ENCODE results near the gene NT5C3A. TPM values are rescaled to one million over a fixed set of nuclear protein-coding genes. Genes with fewer than 3 reads are reported as not detected.
"Not testable (repeated sequence)": the region's sequence is repeated elsewhere in the genome, so short reads cannot be mapped to it uniquely, and the experiment has no call there.

The NT5C3A gene
- total RNA-seq, 1 donor, result 25.0 TPM

DNA sequence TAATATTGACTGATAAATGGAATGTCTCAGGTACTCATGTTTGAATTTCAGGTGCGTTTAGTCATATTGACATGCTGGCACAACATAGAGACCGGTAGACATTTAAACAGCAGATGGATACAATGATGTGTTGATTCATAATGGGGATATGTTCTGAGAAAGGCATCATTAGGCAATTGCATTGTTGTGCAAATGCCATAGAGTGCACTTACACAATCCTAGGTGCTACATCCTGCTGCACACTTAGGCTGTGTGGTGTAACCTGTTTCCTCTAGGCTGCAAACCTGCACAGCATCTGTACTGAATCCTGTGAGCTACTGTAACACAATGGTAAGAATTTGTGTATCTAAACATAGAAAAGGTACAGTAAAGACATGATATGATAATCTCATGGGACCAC lies 85.4 kb downstream of the NT5C3A start:
- not testable (repeated sequence) for DNase-seq (ENCODE audit: insufficient read length, low spot score, missing footprints); H2AFZ ChIP-seq (ENCODE audit: low read length); H4K20me1 ChIP-seq (ENCODE audit: insufficient read depth, low read length); H3K9me3 ChIP-seq (ENCODE audit: low read depth, low read length); H3K4me2 ChIP-seq (ENCODE audit: insufficient read depth, low read length); H3K4me1 ChIP-seq (ENCODE audit: insufficient read depth, low read length); H3K36me3 ChIP-seq (ENCODE audit: insufficient read depth, low read length); H3K27ac ChIP-seq (ENCODE audit: low read depth, low read length); H3K4me3 ChIP-seq (ENCODE audit: insufficient read depth, low read length); H3K79me2 ChIP-seq (ENCODE audit: insufficient read depth, low read length); H3K27me3 ChIP-seq (ENCODE audit: insufficient read depth, low read length)

DNA sequence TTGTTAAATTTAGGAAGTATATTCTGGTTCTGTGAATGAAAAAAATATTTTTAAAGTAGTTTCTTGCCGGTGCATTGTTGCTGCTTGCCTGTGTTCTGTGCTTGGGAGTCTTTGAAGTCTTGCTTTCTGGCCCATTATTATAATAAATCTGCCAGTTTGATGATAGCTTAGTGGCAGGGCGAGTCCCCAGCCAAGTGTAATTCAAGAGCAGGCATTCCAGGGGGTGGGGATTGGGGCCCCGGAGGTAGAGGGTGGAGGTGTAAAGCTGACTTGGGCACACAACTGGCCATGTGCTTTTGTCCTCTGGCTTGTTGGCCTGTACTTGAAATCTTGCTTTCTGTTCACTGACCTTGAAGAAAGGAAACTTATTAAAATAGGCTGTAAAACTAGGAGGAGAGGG lies 90.6 kb downstream of the NT5C3A start:
- not testable (repeated sequence) for H3K4me1 ChIP-seq (ENCODE audit: insufficient read depth, low read length); H3K9me3 ChIP-seq (ENCODE audit: low read depth, low read length); H3K27me3 ChIP-seq (ENCODE audit: insufficient read depth, low read length); H3K79me2 ChIP-seq (ENCODE audit: insufficient read depth, low read length); H3K4me2 ChIP-seq (ENCODE audit: insufficient read depth, low read length); H3K4me3 ChIP-seq (ENCODE audit: insufficient read depth, low read length); H3K27ac ChIP-seq (ENCODE audit: low read depth, low read length); H2AFZ ChIP-seq (ENCODE audit: low read length); H4K20me1 ChIP-seq (ENCODE audit: insufficient read depth, low read length); H3K36me3 ChIP-seq (ENCODE audit: insufficient read depth, low read length); DNase-seq (ENCODE audit: insufficient read length, low spot score, missing footprints)

DNA sequence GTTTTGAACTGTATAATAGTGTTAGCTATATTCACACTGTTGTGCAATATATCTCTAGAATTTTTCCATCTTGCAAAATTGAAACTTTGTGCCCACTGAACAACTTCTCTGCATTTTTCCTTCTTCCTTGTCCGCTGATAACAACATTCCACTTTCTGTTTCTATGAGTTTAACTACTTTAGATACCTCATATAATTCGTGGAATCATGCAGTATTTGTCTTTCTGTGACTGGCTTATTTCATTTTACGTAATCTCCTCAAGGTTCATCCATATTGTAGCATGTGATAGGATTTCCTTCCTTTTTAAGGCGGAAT lies 95.4 kb downstream of the NT5C3A start:
- not testable (repeated sequence) for H3K36me3 ChIP-seq (ENCODE audit: insufficient read depth, low read length); H3K9me3 ChIP-seq (ENCODE audit: low read depth, low read length); H3K27ac ChIP-seq (ENCODE audit: low read depth, low read length); H3K79me2 ChIP-seq (ENCODE audit: insufficient read depth, low read length); H3K4me3 ChIP-seq (ENCODE audit: insufficient read depth, low read length); H4K20me1 ChIP-seq (ENCODE audit: insufficient read depth, low read length); H3K27me3 ChIP-seq (ENCODE audit: insufficient read depth, low read length); H3K4me2 ChIP-seq (ENCODE audit: insufficient read depth, low read length); DNase-seq (ENCODE audit: insufficient read length, low spot score, missing footprints); H2AFZ ChIP-seq (ENCODE audit: low read length); H3K4me1 ChIP-seq (ENCODE audit: insufficient read depth, low read length)

DNA sequence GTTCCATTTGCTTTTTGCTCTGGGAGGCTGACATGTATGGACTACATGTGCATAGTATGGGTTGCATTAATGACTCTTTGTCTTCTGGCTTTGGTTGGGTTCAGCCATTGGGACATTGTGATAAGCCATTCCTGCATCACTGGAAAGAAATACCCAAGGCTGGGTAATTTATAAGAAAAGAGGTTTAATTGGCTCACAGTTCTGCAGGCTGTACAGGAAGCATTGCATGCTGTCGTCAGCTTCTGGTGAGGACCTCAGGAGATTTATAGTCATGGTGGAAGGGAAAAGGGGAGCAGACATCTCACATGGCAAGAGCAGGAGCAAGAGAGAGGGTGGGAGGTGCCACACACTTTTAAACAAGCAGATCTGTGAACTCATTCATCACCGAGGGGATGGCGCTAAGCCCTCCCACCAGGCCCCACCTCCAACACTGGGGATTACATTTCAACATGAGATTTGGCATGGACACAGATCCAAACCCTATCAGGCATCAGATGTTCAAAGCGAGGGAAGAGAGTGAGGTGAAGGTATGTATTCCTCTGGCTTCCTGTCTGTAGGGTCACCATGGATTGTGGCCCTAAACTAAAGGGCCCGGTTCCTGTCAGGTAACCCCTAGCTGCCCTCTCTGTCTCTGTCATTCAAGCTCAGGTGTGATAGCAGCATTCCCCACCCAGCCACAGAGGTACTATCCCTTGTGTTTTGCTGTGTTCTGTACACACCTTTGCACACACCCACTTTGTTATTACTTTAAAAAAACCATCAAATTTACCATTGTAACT lies 95.9 kb downstream of the NT5C3A start:
- H3K27ac ChIP-seq (ENCODE audit: low read depth, low read length); H3K36me3 ChIP-seq (ENCODE audit: insufficient read depth, low read length); H3K79me2 ChIP-seq (ENCODE audit: insufficient read depth, low read length); H3K4me1 ChIP-seq (ENCODE audit: insufficient read depth, low read length); DNase-seq (ENCODE audit: insufficient read length, low spot score, missing footprints); H3K4me2 ChIP-seq (ENCODE audit: insufficient read depth, low read length); H3K4me3 ChIP-seq (ENCODE audit: insufficient read depth, low read length); H3K9me3 ChIP-seq (ENCODE audit: low read depth, low read length); H3K27me3 ChIP-seq (ENCODE audit: insufficient read depth, low read length); H4K20me1 ChIP-seq (ENCODE audit: insufficient read depth, low read length); H2AFZ ChIP-seq (ENCODE audit: low read length): not testable (repeated sequence)

DNA sequence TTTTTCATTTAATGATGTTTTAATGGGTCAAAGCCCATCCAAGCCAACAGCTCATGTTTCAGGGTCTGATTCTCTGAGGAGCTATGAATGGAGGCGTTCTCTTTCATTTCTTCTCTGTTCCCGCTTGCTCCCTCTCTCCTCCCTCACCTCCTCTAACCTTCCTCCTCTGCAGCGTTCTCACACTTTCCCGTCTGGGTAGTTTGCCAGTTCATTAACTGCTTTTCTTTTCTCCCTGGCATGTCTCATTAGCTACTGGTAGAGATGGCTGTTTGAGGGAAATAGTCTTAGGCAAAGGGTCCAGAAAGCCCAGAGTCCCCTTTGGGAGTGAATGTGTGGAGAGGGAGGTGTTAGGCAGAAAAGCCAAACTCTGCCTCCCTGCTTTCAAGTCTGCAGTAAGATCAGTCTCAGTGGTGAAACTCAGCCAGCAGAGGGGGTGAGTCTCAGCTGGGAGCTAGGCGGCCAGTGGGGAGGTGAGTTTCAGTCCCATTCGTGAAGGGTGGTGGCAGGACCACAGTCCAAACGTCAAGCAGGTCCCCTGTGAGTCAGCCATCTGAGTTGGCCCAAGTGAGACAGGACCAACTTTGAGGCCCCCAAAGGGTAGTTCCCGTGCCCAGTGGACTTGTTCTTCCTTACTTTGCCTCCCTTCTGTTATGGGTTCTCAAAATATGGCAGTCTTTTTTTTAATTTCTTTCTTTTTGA lies 98.0 kb downstream of the NT5C3A start:
- not testable (repeated sequence) for H3K9me3 ChIP-seq (ENCODE audit: low read depth, low read length); H3K27ac ChIP-seq (ENCODE audit: low read depth, low read length); DNase-seq (ENCODE audit: insufficient read length, low spot score, missing footprints); H3K4me1 ChIP-seq (ENCODE audit: insufficient read depth, low read length); H3K27me3 ChIP-seq (ENCODE audit: insufficient read depth, low read length); H3K36me3 ChIP-seq (ENCODE audit: insufficient read depth, low read length); H4K20me1 ChIP-seq (ENCODE audit: insufficient read depth, low read length); H2AFZ ChIP-seq (ENCODE audit: low read length); H3K4me3 ChIP-seq (ENCODE audit: insufficient read depth, low read length)
- TF ChIP-seq, protein P1, sequence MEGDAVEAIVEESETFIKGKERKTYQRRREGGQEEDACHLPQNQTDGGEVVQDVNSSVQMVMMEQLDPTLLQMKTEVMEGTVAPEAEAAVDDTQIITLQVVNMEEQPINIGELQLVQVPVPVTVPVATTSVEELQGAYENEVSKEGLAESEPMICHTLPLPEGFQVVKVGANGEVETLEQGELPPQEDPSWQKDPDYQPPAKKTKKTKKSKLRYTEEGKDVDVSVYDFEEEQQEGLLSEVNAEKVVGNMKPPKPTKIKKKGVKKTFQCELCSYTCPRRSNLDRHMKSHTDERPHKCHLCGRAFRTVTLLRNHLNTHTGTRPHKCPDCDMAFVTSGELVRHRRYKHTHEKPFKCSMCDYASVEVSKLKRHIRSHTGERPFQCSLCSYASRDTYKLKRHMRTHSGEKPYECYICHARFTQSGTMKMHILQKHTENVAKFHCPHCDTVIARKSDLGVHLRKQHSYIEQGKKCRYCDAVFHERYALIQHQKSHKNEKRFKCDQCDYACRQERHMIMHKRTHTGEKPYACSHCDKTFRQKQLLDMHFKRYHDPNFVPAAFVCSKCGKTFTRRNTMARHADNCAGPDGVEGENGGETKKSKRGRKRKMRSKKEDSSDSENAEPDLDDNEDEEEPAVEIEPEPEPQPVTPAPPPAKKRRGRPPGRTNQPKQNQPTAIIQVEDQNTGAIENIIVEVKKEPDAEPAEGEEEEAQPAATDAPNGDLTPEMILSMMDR (IDR thresholded peaks at IDR 0.05; ENCODE audit: extremely low read depth, low read depth, low read length), result peak; percentile 27
- Histone ChIP-seq H3K4me2 (ENCODE audit: insufficient read depth, low read length) (peak overlapping the region; percentile 55), H3K79me2 (ENCODE audit: insufficient read depth, low read length) (peaks cover 16% of the 10 kb centered on the region)

Small RNA genes within 50 kb of the gene (small RNA-seq; reads per million reads assigned to genes)
- gene RN7SL505P (not detected), gene RNU6-388P (not detected), gene RPS29P14 (not detected)

Other genes starting within 250 kb of the NT5C3A start
- gene KBTBD2, start 171.0 kb downstream of the NT5C3A start, total RNA-seq, result 39.5 and 47.0 TPM in 2 replicates
- 420 and 445 TPM in 2 replicates for gene FKBP9, start 105.3 kb downstream of the NT5C3A start, total RNA-seq
- 6.5 and 10.3 TPM in 2 replicates for gene RP9, start 46.6 kb upstream of the NT5C3A start, total RNA-seq
- gene BBS9, start 66.8 kb upstream of the NT5C3A start, total RNA-seq, result 33.3 and 39.8 TPM in 2 replicates

Data from osteoblast (primary cell).